GM21737 (cell line): ENCODE results near the gene SYT11.
A peak's percentile ranks its signal among the peaks of the same experiment; 100 is the strongest.
"Not testable (repeated sequence)": the region's sequence is repeated elsewhere in the genome, so short reads cannot be mapped to it uniquely, and the experiment has no call there.

Experiments
- ATAC-seq: cut with Tn5 transposase; IDR thresholded peaks from one replicate; pipeline ENCODE4 v1.9.1; 2021; ENCODE audit warnings: mild to moderate bottlenecking, moderate library complexity; ENCODE audit not compliant: unreplicated experiment

The SYT11 gene

DNA sequence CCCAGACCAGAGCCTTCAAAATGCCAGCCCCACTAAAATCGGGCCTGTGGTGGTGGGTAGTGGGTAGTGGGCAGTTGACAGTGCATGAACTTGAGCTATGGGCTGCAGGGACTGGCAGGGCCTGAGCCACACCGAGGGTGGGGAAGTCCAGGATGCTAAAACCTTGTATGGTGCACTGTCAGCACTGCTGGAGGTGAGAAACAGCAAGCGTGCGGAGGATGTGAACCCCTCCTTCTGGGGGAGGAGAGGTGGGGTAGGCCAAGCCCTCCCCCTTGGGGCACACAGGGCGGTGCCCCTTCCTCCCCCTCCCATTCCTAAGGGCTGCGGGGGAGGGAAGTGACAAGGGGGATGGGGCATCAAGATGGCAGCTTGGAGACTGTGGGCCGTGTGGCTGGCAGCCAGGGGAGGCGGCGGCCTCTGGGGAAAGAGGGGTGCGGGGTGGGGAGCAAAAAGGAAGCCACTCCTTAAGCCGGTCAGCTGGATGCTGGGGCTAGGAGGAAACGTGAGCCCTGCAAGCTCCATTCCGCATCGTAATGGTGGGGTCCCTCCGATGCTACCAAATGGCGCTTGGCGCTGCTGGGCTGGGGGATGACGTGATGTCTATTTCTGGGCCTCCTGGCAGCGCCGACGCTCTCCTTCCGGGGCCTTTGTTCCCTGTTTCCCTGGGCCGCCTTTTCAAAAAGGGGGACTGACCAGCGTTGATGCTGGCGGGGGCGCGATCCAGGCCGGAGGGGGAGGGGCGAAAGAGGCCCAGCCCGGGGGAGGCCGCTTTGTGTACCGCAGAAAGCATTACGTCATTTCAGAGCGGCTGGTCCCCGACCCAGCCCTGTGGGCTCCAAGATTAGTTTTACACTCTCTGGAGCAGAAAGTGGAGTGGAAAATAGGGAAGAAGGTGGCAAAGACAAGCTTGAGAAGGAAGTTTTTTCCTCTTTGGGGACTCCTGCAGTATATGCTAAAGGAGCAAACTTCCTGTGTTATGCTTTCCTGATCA is 809 bp downstream of the SYT11 start:
- peak; percentile 21 for ATAC-seq

- ATAC-seq = no peak
These were observed 1.7 kb downstream of the SYT11 start for GRCh38 chr1:155860970-155861510.

- ATAC-seq = no peak
These were observed 2.5 kb downstream of the SYT11 start for GRCh38 chr1:155861896-155862295.

DNA sequence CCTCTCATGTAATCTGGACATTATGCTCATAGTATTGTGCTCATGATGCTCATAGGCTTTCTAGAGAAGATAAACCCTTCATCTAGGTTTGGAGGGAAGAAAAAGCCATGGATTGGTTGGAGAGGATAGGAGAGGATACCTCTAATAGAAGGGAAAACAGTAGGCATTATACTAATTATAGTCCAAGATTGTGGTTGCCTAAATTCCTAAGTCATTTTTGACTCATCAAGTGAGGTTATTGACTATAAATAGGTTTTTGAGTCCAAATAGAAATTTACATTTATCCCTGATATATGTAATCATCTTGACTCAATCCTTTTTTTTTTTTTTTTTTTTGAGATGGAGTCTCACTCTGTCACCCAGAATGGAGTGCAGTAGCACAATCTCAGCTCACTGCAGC is 5.0 kb downstream of the SYT11 start:
- no peak for ATAC-seq

DNA sequence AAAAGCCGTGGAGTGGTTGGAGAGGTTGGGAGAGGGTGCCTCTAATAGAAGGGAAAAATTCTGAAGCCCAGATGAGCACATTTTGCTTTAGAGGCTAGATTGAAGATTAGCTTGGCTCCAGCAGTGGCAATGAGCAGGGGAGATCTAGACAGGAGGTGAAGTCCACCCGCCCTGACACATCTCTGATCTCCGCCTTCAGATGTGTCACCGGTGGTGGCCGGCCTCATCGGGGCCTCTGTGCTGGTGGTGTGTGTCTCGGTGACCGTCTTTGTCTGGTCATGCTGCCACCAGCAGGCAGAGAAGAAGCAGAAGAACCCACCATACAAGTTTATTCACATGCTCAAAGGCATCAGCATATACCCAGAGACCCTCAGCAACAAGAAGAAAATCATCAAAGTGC is 8.4 kb downstream of the SYT11 start:
- ATAC-seq = no peak

GRCh38 chr1:155871390-155871789 is 12.0 kb downstream of the SYT11 start:
- no peak for ATAC-seq

- ATAC-seq = no peak
These were observed 13.2 kb downstream of the SYT11 start for GRCh38 chr1:155872527-155872926.

DNA sequence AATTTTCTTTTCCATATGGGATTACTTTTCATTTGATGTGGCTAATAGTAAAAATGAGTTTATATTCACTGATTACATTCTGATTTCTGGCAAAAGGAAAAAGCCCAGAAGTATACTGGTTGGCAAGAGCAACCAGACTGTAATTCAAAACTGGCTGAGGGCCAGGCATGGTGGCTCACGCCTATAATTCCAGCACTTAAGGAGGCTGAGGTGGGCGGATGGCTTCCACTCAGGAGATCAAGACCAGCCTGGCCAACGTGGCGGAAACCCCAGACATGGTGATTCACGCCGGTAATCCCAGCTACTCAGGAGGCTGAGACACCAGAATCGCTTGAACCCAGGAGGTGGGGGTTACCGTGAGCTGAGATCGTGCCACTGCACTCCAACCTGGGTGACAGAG is 14.5 kb downstream of the SYT11 start:
- no peak for ATAC-seq

GRCh38 chr1:155877945-155878344 is 18.6 kb downstream of the SYT11 start:
- ATAC-seq = no peak

DNA sequence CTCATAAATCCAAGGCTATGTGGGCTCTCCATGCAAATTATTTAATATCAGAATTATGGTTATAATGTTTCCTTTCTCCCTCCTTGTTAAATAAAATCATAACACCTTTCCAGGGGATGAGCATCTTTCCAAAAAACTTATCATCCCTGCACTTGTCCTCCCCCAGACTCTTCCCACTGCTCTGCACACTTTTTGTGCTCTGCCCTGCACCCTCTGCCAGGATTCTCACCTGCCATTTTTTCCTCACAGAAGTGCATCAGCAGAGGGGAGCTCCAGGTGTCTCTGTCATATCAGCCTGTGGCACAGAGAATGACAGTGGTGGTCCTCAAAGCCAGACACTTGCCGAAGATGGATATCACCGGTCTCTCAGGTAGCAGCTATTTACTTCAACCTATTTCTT is 20.9 kb downstream of the SYT11 start:
- no peak for ATAC-seq

DNA sequence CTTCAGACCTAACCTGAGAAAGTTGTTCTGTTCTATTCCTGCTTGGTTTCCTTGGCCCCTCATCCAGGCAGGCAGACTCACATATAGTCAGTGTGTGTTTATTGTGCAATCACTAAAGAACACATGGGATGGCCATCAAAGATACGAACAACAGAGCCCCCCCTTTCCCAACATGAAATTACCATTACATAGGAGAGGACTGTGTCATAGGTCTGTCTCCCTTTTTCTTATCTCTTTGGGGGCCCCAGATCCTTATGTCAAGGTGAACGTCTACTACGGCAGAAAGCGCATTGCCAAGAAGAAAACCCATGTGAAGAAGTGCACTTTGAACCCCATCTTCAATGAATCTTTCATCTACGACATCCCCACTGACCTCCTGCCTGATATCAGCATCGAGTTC is 21.6 kb downstream of the SYT11 start:
- no peak for ATAC-seq

DNA sequence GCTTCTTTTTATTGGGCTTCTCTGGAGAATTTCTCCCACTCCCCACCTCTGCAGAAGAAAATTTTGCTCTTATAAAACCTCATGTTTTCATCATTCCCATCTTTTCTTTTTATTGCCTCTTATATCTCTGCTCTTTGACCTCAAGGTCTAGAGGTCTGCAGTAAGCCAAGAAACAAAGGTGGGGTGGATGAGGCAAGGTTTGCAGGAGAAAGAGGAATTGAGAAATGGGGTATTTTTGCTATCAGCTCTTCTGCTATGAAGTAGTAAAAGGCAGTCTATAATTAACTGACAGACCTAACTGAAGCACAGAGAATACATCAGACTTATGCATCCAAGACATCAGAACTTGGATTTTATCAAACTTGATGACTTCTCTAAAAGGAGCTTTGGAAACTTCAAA is 22.9 kb downstream of the SYT11 start:
- no peak for ATAC-seq

DNA sequence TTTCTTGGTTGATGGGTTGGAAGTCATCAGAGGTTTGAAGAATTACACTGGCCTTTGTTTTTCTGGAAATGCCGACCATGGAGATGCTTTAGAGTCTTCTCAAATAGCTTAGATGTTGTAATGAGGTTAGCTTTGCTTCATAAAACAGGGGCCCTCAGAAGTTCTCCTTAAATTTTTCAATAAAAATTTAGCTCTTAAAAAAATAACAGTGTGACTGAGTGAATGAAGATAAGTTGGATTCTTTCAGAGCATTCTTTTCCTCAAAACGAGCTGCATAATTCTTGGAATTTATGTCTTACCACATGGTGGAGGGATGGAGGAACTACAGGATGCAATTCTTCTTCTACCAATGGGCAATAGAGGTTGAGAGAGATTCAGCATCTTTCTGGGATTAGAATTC is 23.4 kb downstream of the SYT11 start:
- ATAC-seq = no peak

GRCh38 chr1:155884031-155884960 is 24.9 kb downstream of the SYT11 start:
- ATAC-seq = no peak

DNA sequence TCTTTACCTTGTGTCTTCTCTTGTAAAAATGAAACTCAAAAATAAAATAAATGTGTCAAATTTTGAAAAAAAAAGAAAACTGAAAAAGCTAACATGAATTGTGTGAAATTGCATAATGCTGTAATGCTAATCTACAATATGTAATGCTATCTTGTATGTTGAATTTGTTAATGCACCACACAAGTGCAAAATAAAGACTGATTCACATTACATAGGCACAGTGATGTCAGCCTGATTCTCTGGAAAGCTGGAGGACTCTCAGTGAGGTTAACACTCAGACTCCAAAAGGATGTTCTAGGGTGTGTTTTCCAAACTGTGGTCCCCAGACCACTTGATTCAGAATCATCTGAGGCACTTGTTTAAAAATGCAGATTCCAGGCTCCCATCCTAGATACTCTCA is 25.6 kb downstream of the SYT11 start:
- ATAC-seq = no peak

DNA sequence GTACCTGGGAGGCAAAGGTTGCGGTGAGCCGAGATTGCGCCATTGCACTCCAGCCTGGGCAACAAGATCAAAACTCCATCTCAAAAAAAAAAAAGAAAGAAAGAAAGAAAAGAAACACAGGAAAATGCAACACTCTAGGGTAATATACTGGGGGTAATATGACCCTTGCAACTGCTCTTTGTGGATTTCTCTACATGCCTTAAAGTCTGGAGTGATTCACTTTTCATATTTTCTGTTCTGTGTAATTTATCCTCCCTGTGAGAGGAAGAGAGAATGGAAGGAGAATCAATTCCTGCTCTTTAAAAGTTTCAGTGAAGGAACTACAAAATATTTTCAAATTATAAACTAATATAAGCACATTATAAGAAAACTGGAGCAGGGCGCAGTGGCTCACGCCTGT is 29.1 kb downstream of the SYT11 start:
- no peak for ATAC-seq

GRCh38 chr1:155889566-155889965 is 30.2 kb downstream of the SYT11 start:
- ATAC-seq = no peak

DNA sequence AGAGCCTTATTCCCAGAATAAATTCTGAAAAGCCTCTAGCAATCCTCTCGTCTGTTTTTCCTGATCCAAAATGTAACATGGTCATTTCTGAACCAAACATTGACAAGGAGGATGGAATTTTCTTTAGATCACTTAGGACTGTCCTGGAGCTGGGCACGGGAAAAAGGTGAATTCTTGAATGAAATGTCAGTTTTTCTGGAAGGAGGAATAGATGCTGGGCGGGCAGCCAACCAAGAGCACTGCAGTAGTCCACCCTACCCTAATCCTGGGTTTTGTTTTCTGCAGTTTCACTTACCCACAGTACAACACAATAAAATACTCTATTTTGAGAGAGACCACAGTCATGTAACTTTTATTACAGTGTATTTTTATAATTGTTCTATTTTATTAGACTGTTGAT is 30.9 kb downstream of the SYT11 start:
- ATAC-seq = no peak

GRCh38 chr1:155892796-155893195 is 33.4 kb downstream of the SYT11 start:
- no peak for ATAC-seq

GRCh38 chr1:155893389-155894142 is 34.2 kb downstream of the SYT11 start:
- no peak for ATAC-seq

DNA sequence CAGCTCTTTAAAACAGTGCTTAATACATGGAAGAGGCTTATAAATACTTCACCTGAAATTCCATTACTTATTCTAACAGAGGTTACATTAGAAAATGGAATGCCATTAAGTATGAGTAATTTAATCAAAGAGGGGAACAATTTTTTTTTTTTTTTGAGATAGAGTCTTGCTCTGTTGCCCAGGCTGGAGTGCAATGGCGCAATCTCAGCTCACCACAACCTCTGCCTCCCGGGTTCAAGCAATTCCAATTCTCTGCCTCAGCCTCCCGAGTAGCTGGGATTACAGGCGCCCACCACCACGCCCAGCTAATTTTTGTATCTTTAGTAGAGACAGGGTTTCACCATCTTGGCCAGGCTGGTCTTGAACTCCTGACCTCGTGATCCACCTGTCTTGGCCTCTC is 36.2 kb downstream of the SYT11 start:
- not testable (repeated sequence) for ATAC-seq
